Lung (tissue), 12 donors: ENCODE data around the gene IFIT3. TPM values are rescaled to one million over a fixed set of nuclear protein-coding genes. Genes with fewer than 3 reads are reported as not detected.

Source experiments
- ATAC-seq: fragments of 200-7000 bp; cut with Tn5 transposase; one replicate; pipeline ENCODE4 v1.9.1; 2020; ENCODE audit warnings: moderate number of reproducible peaks; ENCODE audit not compliant: insufficient read depth, low FRiP score
- DNase-seq, 3 donors: peaks; one replicate each; pipeline ENCODE4 v3.0.0-alpha.2; 2013 to 2017
- H3K27ac ChIP-seq, 2 donors: one replicate each; pipeline ENCODE4 v1.5.1; 2013; ENCODE audit warnings: mild to moderate bottlenecking in 2 of 2, moderate library complexity in 2 of 2, control low read depth in 1 of 2, inconsistent platforms in 1 of 2, low read depth in 1 of 2, low read length in 1 of 2
- H3K27me3 ChIP-seq, 3 donors: one replicate each; pipeline ENCODE4 v1.5.1; 2013; ENCODE audit warnings: low read length in 2 of 3; ENCODE audit not compliant: control insufficient read depth in 3 of 3, insufficient read depth in 3 of 3
- H3K36me3 ChIP-seq, 4 donors: one replicate each; pipeline ENCODE4 v1.5.1; 2013; ENCODE audit warnings: low read length in 4 of 4, mild to moderate bottlenecking in 1 of 4, moderate library complexity in 1 of 4; ENCODE audit not compliant: control insufficient read depth in 4 of 4, insufficient read depth in 4 of 4
- H3K4me1 ChIP-seq, 5 donors: one replicate each; pipeline ENCODE4 v1.5.1; 2013; ENCODE audit warnings: low read length in 5 of 5, mild to moderate bottlenecking in 2 of 5, moderate library complexity in 1 of 5; ENCODE audit not compliant: control insufficient read depth in 5 of 5, insufficient read depth in 5 of 5
- H3K4me3 ChIP-seq: one replicate; pipeline ENCODE4 v1.5.1; 2013; ENCODE audit warnings: mild to moderate bottlenecking, control low read depth, moderate library complexity
- H3K9ac ChIP-seq, 2 donors: one replicate each; pipeline ENCODE4 v1.5.1; 2013; ENCODE audit warnings: low read length in 2 of 2, control low read depth in 1 of 2; ENCODE audit not compliant: insufficient read depth in 1 of 2
- H3K9me3 ChIP-seq, 4 donors: one replicate each; pipeline ENCODE4 v1.5.1; 2013; ENCODE audit warnings: low read length in 3 of 4, mild to moderate bottlenecking in 1 of 4, moderate library complexity in 1 of 4; ENCODE audit not compliant: control insufficient read depth in 4 of 4, insufficient read depth in 3 of 4
- CTCF ChIP-seq: IDR thresholded peaks from 2 replicates; pipeline ENCODE4 v1.5.1; 2012; ENCODE audit warnings: mild to moderate bottlenecking; ENCODE audit errors: control extremely low read depth, extremely low read depth
- WGBS, 2 donors: extraction: QIAGEN DNeasy Blood & Tissue Kit; methylation state at CpG; one replicate each; pipeline ENCODE4 v1.1.7; 2013; 5-methylcytosine and 5-hydroxymethylcytosine counted together
- polyA plus RNA-seq, 2 donors: library from polyadenylated mRNA; stranded (reverse); fragments of 200-250 nt; gene quantifications; one replicate each; pipeline ENCODE4 v1.2.1, GENCODE V29; 2013
- total RNA-seq, 2 donors: library from RNA; depleted of rRNA in 1 of 2; stranded (reverse); fragments of >200 nt in 1 of 2; gene quantifications; one replicate each; pipeline ENCODE4 v1.2.1, GENCODE V29; 2014 to 2021
- donor health status: control.
- donor health status: control.
- donor health status: Bipolar disorder and iron deficiency.
- donor health status: healthy.
- donor health status: DM: yes; HTN: yes; CAD: no.

The IFIT3 gene
- total and polyA plus RNA-seq, 4 donors, result 12.6 to 47.7 (median 22.3) TPM

GRCh38 chr10:89362929-89363328, 35.1 kb downstream of the IFIT3 start:
- no peaks in the 10 kb centered on the region for H3K27me3 ChIP-seq
- ATAC-seq (no peak), DNase-seq (no peak)
- no peaks in the 10 kb centered on the region for H3K36me3 ChIP-seq
- peaks cover 0 to 9% (median 5%) of the 10 kb centered on the region in 5 donors for H3K4me1 ChIP-seq
- no peaks in the 10 kb centered on the region for H3K9me3 ChIP-seq
- no peak overlapping the region for H3K9ac ChIP-seq
- no peak for TF ChIP-seq CTCF
- no peak overlapping the region for H3K4me3 ChIP-seq
- no peak overlapping the region for H3K27ac ChIP-seq

GRCh38 chr10:89363729-89364442, 36.1 kb downstream of the IFIT3 start:
- H3K9me3 ChIP-seq, result no peaks in the 10 kb centered on the region
- H3K4me1 ChIP-seq, result peaks cover 1 to 18% (median 11%) of the 10 kb centered on the region in 5 donors
- no peaks in the 10 kb centered on the region for H3K36me3 ChIP-seq
- DNase-seq (no peak), ATAC-seq (no peak)
- no peak overlapping the region for H3K4me3 ChIP-seq
- WGBS, 2 donors, result 61 to 71% methylated on average over 6 of the region's 6 CpGs
- TF ChIP-seq CTCF, result no peak
- H3K27me3 ChIP-seq, result no peaks in the 10 kb centered on the region
- H3K27ac ChIP-seq, result no peak overlapping the region
- no peak overlapping the region for H3K9ac ChIP-seq

DNA sequence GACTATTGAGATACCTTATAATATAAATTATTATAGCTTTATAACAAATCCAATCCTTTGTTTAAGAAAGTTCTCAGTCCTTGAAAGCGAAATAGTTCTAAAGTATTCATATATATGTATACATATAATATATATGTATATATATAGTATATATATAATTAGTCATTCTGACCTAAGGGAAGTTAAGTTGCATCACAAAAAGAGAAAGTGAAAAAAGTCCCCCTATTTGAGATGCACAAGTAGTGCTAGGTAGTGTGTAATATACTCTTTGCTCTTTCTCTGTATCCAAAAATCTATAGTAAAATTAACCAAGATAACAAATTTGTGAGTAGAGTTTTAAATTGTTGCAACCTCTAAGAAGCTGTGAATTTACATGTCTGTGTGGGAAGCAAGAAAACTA, 36.7 kb downstream of the IFIT3 start:
- TF ChIP-seq CTCF, result no peak
- Histone ChIP-seq H3K4me1 (peaks cover 3 to 25% (median 16%) of the 10 kb centered on the region in 5 donors), H3K27ac (no peak overlapping the region), H3K4me3 (no peak overlapping the region), H3K27me3 (no peaks in the 10 kb centered on the region), H3K9ac (no peak overlapping the region), H3K9me3 (no peaks in the 10 kb centered on the region), H3K36me3 (no peaks in the 10 kb centered on the region)
- DNase-seq (no peak), ATAC-seq (no peak)
- 89 to 91% methylated on average over 1 of the region's 1 CpG for WGBS, 2 donors

DNA sequence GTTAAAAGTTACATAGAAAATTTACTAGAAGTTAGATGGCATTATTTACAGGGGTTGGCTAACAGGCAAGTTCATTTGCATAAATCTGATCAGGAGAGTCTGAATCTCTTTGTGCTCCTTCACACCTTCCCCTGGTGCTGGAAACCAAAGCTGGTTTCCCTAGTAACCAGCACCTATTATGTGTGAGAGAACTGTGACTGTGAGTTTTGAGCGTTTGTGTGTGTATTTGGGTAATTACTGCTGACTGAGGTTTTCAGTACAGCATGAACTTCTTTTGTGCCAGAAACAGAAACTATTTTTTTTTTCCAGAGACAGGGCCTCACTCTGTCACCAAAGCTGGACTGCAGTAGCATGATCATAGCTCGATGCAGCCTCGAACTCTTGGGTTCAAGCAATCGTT, 39.7 kb downstream of the IFIT3 start:
- ATAC-seq (no peak), DNase-seq (peak; percentile 58 to 88 (median 87))
- no peak overlapping the region for H3K4me3 ChIP-seq
- H3K4me1 ChIP-seq, result peaks cover 4 to 31% (median 16%) of the 10 kb centered on the region in 5 donors
- H3K9me3 ChIP-seq, result no peaks in the 10 kb centered on the region
- TF ChIP-seq CTCF, result no peak
- H3K9ac ChIP-seq, result peak overlapping the region in 1 of 2 donors; percentile 44
- no peak overlapping the region for H3K27ac ChIP-seq
- H3K36me3 ChIP-seq, result no peaks in the 10 kb centered on the region
- 67 to 78% methylated on average over 4 of the region's 4 CpGs for WGBS, 2 donors
- no peaks in the 10 kb centered on the region for H3K27me3 ChIP-seq
